HG03280 (cell line): ENCODE measurements around the gene MICAL2.

Experiments
- ATAC-seq: cut with Tn5 transposase; IDR thresholded peaks from one replicate; pipeline ENCODE4 v1.9.1; 2021; ENCODE audit warnings: mild to moderate bottlenecking, moderate library complexity; ENCODE audit not compliant: unreplicated experiment

The MICAL2 gene

DNA sequence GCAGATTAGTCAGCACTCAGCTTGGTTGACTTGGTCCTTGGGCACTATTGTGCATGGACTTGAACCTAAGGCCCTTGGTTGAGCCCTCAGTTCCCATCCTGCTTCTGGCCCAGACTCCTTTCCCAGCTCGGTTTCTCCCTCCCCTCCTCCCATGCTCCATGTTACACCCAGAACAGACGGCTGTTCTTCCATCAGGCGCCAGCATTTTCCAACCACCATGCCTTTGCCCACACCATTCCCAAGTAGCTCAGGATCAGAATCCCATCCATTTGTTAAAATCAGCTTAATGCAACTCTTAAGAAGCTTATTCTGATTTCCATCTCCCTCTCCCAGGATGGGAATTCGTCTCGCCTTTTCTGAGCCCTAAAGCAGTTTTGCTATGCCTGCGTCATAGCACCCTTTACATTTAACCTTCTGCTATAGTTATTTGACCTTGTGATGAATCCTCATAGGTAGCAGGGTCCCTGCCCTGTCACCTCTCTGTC, 110.7 kb downstream of the MICAL2 start:
- ATAC-seq = no peak

DNA sequence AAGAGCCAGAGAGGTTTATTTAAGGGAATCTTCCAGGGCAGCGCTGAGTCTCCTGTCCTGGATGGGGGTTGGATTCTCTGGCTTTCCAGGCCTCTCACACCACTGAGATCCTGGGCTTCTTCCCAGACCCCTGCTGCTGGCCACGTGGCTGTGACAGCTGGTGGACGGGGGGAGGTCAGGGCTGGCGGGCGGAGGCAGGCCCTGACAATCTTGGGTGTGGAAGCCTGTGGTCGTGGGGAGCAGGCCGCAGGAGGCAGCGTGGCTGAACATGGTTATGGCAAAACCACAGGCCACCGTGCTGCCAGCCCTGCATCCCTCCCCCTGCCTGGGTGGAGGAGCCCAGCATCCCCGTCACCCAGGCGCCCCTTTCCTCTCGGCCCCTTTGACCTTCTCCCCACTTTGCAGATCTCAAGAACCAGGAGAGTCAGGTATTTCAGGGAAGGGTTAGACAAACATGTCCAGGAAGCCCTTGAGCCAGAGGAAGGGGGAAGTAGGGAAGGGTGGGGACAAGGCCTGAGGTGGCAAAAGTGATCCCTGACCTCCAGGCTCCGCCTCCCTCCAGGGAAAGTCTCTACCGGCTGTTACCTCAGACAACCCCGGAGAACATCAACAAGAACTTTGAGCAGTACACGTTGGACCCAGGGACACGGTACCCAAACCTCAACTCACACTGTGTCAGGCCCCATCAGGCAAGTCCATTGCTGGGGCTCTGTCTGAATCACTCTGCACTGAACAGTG, 111.8 kb downstream of the MICAL2 start:
- ATAC-seq = no peak

DNA sequence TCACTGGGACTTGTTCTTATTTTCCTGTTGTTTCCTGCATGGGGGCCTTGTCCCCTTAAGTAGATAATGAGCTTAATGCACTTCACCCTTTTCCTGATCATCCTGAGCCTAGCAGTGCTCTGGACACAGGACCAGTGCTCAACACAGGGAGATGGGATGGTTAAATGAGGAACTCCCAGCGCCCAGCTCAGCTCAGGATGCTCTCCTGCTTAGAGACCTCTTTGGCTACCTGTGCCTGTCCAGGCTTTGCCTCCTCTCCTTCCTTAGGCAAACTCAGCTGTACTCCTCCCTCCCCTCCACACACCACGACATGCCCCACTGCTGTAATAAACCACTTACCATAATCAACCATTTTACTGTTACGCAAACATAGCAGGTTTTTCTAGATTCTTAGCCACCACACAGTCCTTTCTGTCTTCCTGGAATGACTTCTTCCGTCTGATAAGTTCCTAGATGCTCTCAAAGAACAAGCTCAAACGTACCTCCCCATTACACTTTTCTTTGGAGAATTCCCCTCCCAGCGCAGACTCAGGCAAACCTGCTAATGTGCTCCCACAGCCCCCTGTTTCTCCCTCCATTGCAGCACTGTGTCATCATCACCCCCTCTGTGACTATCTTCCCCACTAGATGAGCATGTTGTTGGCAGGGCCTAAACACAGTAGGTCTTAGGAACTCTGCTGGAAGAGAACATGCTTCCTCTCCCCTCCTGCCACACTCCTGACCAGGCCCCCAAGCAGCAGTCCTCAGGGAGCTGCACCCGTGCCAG, 113.6 kb downstream of the MICAL2 start:
- ATAC-seq = peak; percentile 7

DNA sequence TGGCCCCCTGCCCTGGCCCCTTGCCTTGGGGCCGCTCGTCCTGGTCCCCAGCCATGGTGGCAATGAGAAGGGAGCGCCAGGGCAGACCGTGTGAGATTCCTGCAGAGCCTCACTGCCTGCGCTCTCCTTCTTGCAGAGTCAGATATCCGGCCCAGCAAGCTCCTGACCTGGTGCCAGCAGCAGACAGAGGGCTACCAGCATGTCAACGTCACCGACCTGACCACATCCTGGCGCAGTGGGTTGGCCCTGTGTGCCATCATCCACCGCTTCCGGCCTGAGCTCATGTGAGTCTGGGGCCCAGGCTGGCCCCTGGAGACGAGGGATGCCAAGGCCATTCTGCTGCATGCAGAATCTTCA, 114.1 kb downstream of the MICAL2 start:
- peak; percentile 94 for ATAC-seq

DNA sequence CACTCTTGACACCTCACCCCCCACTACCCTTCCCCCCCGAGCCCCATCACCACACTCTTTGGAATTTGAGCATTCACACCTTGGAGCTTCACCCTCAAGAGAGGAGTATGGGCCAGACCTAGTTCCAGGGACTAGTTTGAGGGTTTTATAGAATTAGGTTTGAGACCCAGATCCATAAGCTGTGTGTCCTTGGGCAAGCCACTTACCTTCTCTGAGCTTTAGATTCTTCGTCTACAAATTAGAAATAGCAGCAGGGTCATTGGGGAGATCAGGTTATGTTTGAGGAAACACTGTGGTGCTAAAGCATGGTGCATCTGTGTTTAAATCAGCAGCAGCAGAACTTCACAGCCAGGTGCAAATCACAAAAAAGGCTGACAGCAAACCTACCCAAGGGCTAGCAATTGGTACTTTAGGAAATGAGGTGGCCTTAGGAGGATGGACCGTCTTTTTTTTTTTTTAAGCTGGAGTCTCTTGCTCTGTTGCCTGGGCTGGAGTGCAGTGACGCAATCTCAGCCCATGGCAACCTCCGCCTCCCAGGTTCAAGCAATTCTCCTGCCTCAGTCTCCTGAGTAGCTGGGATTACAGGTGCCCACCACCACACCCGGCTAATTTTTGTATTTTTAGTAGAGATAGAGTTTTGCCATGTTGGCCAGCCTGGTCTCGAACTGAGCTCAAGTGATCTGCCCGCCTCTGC, 114.8 kb downstream of the MICAL2 start:
- no peak for ATAC-seq

DNA sequence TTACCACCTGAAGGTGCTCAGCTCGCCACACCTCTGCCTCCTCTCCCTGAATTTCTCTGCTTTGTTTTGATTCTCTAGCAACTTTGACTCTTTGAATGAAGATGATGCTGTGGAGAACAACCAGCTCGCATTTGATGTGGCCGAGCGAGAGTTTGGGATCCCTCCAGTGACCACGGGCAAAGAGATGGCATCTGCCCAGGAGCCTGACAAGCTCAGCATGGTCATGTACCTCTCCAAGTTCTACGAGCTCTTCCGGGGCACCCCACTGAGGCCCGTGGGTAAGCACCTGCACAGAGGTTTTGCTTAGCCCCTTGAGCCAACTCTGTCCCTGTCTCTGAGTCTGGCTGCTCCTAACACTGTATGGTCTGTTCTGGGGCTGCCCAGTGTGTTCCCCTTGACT, 115.7 kb downstream of the MICAL2 start:
- ATAC-seq = no peak

DNA sequence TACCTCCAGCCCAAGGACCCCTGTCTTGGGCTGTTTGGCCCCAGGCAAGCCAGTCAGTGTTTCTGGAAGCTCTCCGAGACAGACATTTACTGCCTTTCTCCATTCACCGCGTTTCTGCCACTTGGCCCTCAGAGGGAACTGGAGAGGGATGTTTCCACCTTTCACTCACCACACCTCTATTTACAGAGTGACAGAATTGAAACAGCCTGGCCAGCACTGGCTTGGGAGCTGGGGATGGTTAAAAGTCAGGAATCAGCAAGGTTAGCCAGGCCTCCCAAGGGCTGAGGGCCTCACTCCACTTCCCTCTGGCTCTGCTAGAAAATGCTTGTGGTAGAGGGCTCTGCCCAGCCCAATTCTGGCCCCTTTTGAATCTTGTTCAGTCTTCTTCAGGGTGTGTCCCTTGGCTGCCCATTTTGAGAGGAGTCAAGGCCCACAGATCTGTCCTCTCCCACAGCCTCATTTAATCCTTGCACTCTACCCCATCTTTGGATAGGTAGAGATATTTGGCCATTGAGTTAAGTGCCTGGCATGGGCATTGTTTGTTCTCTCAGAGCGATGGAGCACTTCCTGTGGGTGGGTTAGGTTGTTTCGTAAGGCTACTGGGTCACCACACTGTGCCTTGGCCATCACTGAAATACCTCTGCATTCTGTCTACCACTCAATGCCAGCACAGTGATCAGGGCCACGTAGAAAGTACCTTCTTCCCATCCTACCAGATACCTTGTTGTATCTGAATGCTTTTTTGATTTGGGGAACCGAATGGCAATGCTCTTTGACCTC, 119.2 kb downstream of the MICAL2 start:
- ATAC-seq = no peak

DNA sequence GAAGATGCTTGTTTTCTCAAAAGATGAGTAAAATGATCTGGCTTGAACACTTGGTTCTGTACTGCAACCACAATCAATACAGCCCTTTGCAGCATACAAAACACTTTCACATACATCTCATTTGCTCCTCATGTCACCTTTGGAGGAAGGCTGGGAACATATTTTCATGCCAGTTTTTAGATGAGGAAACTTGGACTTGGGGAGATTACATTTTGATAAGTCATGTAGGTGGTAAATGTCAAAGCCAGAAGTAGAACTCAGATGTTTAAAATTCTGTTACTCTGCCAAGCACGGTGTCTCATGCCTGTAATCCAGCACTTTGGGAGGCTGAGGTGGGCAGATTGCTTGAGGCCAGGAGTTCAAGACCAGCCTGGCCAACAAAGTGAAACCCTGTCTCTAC, 121.8 kb downstream of the MICAL2 start:
- no peak for ATAC-seq

DNA sequence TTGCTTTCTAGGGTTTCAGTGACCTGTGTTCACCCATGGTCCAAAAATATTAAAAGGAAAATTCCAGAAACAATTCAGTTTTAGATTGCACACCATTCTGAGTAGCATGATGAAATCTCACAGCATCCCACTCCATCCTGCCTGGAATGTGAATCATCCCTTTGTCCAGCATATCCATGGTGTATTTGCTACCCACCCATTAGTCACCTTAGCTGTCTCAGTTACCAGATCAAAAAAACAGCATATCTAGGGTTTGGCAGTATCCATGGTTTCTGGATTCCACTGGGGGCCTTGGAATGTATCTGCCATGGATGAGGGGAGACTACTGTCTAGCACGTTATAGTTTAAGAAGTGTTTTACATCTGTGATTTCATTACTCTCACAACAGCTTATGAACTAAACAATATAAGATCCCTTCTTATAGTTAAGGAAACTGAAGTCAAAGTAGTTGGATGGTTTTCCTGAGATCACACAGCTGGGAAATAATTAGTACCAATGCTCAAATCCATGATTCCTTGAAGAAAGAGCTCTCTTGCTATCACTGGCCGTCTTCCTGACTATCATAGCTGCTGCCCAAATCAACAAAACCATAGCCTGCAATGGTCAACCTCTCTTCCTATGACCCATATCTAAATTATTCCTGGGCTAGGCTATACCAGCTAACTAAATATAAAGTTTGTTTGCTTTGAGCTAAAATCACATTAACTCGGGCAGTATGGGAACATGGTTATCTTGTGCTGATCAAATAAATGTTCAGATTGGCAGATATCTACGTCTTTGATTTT, 122.6 kb downstream of the MICAL2 start:
- ATAC-seq = no peak

DNA sequence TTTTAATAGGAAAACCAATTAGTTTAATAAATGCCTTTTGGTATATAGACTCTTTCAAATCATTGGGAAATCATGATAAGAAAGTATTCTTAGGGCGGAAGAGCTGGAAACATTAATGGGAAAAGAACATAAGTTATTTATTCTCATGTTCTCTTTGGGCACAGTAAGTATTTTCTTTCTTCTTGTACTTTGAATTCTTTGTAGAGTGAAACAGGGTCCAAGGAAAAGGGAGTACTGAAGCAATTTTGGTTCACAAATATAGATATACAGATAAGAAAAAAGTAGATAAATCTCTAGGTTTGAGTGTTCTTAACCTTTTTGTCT, 123.2 kb downstream of the MICAL2 start:
- ATAC-seq = no peak

DNA sequence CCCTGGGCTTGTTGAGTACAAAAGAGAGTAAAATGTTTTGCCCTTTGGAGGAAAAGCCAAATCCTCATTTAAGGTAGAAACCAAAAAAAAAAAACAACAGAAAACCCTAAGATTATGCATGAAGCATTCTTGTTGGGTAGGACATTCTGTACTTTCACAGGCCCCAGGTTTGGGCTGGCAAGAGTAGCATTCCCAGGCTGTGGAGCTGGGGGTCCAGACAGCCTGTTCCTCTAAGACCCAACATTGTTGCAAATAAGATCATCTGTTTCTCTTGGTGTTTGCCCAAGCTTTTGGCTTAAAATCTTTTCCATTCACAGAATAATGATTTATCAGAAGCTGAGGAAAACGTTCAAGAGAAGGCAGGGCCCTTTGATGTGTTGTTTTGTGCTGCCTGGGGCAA, 123.8 kb downstream of the MICAL2 start:
- no peak for ATAC-seq

DNA sequence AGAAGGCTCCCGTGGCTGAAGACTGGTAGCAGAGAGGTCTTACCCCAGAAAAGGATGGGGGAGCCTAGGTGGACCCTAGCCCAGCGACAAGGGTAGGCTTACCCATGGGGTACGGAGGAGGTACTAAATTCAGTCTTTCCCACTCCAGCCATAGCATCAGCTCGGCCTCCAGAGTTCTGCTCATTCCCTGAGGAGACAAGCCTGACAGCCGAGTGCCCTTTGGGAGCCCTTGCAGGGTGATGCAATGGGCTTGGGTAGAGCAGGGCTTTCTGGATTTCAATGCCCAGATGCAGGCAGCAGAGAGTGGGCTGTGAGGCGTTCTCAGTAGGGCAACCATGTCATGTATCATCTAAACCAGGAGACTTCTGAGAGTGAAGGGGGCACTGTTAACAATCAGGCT, 124.7 kb downstream of the MICAL2 start:
- ATAC-seq = no peak

DNA sequence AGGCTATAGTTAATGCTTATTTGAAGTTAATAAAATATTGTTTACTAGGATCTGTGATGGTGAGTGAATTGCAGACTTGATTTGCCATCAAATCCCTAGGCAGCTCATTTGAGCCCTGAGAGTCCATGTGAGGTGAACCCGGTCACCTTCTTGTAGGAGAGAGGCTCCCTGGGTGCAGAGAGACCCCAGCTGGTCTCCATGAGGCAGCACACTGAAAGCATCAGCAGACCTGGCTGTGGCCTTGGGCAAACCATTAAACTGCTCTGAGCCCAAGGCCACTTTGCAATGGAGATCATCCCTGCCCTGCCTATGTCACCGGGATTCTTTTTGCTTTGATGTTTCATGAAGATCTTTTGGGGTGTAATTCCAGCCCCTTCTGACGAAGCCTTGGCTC, 125.2 kb downstream of the MICAL2 start:
- ATAC-seq = no peak

DNA sequence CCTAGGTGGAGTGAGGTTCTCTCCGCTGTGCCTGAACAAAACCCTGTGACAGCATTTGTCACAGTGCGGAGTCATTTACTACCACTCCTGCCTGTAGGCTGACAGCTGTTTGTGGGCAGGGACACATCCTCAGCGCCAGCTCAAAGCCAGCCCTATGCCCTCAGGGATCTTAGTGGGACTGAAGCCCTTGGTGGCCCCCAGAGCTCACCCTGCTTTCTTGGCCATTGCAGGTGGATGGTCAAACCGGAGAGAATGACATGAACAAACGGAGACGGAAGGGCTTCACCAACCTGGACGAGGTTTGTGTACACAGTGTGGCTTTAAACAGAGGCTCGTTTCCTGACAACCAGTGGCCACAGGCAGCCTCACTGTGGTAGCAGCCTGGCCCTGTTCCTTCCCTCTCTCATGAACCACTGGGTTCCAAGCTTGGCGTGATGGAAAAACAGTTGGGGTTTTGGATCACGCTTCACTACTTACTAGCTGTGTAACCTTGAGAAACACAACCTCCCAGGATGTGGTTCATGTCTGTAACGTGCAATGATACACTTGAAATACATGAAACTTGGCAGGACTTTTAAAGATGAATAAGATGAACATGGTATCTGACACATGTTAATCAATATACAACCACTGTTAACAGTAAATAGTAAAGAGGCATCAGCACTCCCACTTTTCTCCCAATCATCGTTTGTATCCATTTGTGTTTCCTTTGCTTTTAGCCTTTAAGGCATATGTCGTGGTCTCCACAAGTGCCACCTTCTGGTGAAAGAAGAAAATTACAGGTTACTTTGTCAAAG, 125.8 kb downstream of the MICAL2 start:
- peak; percentile 71 for ATAC-seq

DNA sequence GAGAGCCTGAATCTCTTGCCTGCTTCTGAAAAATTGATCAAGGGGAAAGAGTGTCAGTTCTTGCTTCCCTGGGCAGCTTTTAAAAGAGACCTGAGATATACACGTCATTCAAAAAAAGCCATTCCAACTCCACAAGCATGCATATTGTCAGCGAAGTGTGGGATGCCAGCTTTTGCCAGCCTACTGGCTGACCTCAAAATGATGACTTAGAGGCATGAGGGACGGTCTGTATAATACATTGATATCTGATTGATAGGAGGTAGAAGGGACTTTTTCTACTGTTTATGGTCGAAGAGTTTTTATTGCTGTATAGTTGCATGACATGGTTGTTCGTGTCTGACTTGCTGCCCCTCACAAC, 126.3 kb downstream of the MICAL2 start:
- ATAC-seq = no peak

DNA sequence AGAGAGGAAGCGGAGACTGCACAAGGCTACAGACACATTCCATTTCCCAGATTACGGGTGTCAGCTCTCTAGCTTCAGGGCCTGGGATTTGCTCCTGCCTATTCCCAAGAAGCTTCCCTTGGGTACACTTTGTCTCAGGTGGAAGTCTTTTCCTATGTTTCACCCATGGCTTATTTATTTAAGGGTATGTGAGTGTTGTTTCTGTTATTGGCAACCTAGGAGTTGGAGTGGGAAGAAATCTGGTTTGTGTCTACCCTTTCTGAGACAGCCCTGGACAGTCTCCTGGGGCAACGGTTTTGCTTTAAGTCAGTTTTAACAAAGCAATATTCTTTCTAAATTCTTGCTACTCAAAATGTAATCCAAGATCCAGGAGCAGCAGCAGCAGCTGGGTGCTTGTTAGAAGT, 127.0 kb downstream of the MICAL2 start:
- ATAC-seq = no peak

DNA sequence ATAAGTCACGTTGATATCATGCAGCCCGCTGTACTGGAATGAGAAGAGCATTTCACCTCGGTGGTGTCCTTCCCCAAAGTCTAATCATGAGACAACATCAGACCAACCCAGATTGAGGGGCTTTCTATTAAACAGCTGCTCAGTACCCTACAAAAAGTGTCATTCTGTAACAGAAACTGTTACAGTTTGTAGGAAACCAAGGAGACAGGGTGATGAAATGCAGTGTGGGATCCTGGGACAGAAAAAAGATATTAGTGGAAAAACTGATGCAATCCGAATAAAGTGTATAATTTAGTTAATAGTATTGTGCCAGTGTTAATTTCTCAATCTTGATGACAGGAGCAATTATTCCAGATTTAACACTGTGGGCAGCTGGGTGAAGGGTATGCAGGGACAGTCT, 128.0 kb downstream of the MICAL2 start:
- no peak for ATAC-seq

DNA sequence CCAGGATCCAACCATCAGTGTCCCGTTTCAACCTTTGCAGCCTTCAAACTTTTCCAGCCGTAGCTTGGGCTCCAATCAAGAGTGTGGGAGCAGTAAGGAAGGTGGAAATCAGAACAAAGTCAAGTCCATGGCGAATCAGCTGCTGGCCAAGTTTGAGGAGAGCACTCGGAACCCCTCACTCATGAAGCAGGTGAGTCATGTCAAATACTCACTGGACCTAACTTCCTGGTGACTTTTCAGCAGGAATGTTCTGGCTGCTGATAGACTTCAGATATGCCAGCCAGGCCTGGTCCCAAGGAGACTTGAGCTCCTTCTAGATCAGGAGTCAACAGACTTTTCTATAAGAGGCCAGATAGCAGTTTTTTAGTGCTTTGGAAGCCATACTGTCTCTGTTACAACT, 129.0 kb downstream of the MICAL2 start:
- ATAC-seq = no peak

DNA sequence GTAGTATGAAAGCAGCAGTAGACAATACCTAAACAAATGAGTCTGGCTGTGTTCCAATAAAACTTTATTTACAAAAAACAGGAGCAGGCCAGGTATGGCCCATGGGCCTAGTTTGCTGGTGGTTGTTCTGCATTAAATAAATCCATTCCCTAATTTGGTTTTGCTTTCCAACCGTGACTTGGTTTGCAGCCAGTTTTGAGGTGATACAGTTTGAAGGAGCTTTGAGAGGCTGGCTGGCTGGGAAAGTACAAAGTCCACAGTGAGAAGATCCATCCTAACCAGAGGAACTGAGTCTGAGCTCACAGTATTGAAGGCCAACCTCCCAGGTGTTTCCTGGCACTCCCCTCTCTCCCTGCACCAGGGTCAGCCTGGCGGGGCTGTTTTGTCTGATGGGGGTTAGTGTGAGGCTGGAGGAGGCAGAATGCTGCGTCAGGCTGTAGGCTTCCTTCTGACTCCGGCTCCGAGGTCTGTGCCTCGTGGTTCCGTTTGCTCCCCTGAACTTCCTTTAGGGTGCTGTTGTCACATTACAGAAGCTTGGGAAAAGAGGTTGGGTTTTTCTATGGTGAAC, 129.5 kb downstream of the MICAL2 start:
- no peak for ATAC-seq
